Muscle layer of colon (tissue), 2 donors: ENCODE results near the gene PANK2.
"Not testable (repeated sequence)": the region's sequence is repeated elsewhere in the genome, so short reads cannot be mapped to it uniquely, and the experiment has no call there.

Experiments used
- H3K27ac ChIP-seq: one replicate; pipeline ENCODE4 v1.7.0; 2013; ENCODE audit warnings: low read depth, mild to moderate bottlenecking, low read length, moderate library complexity
- H3K27me3 ChIP-seq, 2 donors: one replicate each; pipeline ENCODE4 v1.7.0; 2013; ENCODE audit warnings: low read length in 2 of 2, mild to moderate bottlenecking in 2 of 2; ENCODE audit not compliant: insufficient read depth in 2 of 2, control insufficient read depth in 1 of 2
- H3K36me3 ChIP-seq: one replicate; pipeline ENCODE4 v1.7.0; 2013; ENCODE audit warnings: mild to moderate bottlenecking, low read length; ENCODE audit not compliant: insufficient read depth
- H3K4me1 ChIP-seq: one replicate; pipeline ENCODE4 v1.7.0; 2013; ENCODE audit warnings: mild to moderate bottlenecking, low read length; ENCODE audit not compliant: insufficient read depth
- H3K4me3 ChIP-seq, 2 donors: one replicate each; pipeline ENCODE4 v1.7.0; 2013; ENCODE audit warnings: low read length in 2 of 2, low read depth in 1 of 2, mild to moderate bottlenecking in 1 of 2, moderate library complexity in 1 of 2
- H3K9ac ChIP-seq: one replicate; pipeline ENCODE4 v1.7.0; 2013; ENCODE audit warnings: low read length
- H3K9me3 ChIP-seq: one replicate; pipeline ENCODE4 v1.7.0; 2013; ENCODE audit warnings: mild to moderate bottlenecking, low read length
- donor health status: abdominal sarcoma.
- donor health status: Adenocarcinoma of cecum.

PANK2 gene

GRCh38 chr20:3873507-3873906, 15.7 kb upstream of the PANK2 start:
- Histone ChIP-seq H3K27me3 (no peaks in the 10 kb centered on the region), H3K36me3 (peaks cover 17% of the 10 kb centered on the region), H3K9ac (no peak overlapping the region), H3K4me3 (no peak overlapping the region), H3K4me1 (peaks cover 5% of the 10 kb centered on the region), H3K9me3 (no peaks in the 10 kb centered on the region), H3K27ac (no peak overlapping the region)

GRCh38 chr20:3874194-3874844, 14.9 kb upstream of the PANK2 start:
- Histone ChIP-seq H3K36me3 (peaks cover 17% of the 10 kb centered on the region), H3K9me3 (no peaks in the 10 kb centered on the region), H3K4me3 (no peak overlapping the region), H3K27me3 (no peaks in the 10 kb centered on the region), H3K9ac (no peak overlapping the region), H3K27ac (no peak overlapping the region), H3K4me1 (peaks cover 5% of the 10 kb centered on the region)

GRCh38 chr20:3875378-3875974, 13.7 kb upstream of the PANK2 start:
- Histone ChIP-seq H3K4me1 (peaks cover 5% of the 10 kb centered on the region), H3K9me3 (no peaks in the 10 kb centered on the region), H3K27ac (no peak overlapping the region), H3K27me3 (no peaks in the 10 kb centered on the region), H3K4me3 (no peak overlapping the region), H3K36me3 (peaks cover 17% of the 10 kb centered on the region), H3K9ac (no peak overlapping the region)

DNA sequence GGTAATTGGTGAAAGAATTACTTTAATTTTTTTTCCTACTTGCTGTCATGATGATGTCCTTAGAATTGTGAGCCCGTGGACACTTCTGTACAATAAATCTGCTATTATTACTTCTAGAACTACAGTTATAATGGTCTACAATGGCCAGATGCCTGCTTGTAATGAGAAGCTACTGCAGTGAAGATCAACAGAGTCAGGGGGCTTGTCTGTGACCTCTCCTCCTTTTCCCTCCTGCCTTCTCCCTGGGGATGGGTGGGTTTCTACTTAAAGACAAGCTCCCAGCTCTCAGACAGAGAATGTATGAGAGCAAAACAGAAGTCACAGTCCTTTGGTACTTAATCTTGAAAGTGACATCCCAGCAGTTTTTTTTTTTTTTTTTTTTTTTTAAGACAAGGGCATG, 13.2 kb upstream of the PANK2 start:
- Histone ChIP-seq H3K9me3 (no peaks in the 10 kb centered on the region), H3K27me3 (no peaks in the 10 kb centered on the region), H3K27ac (no peak overlapping the region), H3K4me3 (no peak overlapping the region), H3K4me1 (peaks cover 5% of the 10 kb centered on the region), H3K9ac (no peak overlapping the region), H3K36me3 (peaks cover 17% of the 10 kb centered on the region)

DNA sequence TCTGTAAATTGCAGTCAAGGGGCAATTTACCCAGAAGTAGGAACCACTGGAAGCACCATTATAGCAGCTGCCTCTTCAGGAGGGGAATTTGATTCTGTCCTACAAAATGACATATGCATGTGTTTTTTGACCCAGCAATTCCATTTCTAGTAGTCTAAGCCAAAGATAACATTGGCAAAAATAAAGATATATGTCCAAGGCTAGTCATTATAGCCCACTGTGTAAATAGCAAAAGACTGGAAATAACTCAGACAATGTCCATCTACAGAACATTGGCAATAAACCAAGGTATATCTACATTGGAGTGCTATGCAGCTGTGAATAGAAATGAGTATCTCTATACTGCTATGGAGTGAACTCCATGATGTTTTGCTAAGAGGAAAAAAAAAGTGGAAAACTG, 12.5 kb upstream of the PANK2 start:
- peaks cover 3% of the 10 kb centered on the region for H3K4me1 ChIP-seq
- no peaks in the 10 kb centered on the region for H3K27me3 ChIP-seq
- peaks cover 13% of the 10 kb centered on the region for H3K36me3 ChIP-seq
- H3K4me3 ChIP-seq: no peak overlapping the region
- no peak overlapping the region for H3K27ac ChIP-seq
- H3K9me3 ChIP-seq: no peaks in the 10 kb centered on the region
- no peak overlapping the region for H3K9ac ChIP-seq

DNA sequence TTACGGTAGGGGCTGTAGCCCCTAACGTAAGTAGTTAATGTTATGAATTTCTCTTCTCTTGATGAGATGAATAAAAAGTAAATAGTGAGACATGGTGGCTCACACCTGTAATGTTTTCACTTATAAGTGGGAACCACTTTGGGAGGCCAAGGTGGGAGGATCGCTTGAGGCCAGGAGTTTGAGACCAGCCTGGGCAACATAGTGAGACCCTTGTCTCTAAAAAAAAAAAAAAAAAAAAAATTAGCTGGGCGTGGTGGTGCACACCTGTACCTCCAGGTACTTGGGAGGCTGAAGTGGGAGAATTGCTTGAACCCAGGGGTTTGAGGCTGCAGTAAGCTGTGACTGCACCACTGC, 10.3 kb upstream of the PANK2 start:
- H3K4me3 ChIP-seq, H3K27me3 ChIP-seq, H3K4me1 ChIP-seq, H3K9me3 ChIP-seq, H3K9ac ChIP-seq, H3K27ac ChIP-seq, H3K36me3 ChIP-seq: not testable (repeated sequence)

GRCh38 chr20:3885715-3886114, 3.5 kb upstream of the PANK2 start:
- Histone ChIP-seq H3K4me1 (peaks cover 8% of the 10 kb centered on the region), H3K27ac (no peak overlapping the region), H3K9ac (no peak overlapping the region), H3K36me3 (no peaks in the 10 kb centered on the region), H3K27me3 (no peaks in the 10 kb centered on the region), H3K9me3 (no peaks in the 10 kb centered on the region), H3K4me3 (no peak overlapping the region)

- Histone ChIP-seq H3K4me3 (peak overlapping the region; percentile 75 to 98), H3K9me3 (no peaks in the 10 kb centered on the region), H3K4me1 (peaks cover 28% of the 10 kb centered on the region), H3K36me3 (no peaks in the 10 kb centered on the region), H3K27ac (peak overlapping the region; percentile 90), H3K27me3 (no peaks in the 10 kb centered on the region), H3K9ac (peak overlapping the region; percentile 74)
Observed at GRCh38 chr20:3887876-3888620, 1.1 kb upstream of the PANK2 start.

DNA sequence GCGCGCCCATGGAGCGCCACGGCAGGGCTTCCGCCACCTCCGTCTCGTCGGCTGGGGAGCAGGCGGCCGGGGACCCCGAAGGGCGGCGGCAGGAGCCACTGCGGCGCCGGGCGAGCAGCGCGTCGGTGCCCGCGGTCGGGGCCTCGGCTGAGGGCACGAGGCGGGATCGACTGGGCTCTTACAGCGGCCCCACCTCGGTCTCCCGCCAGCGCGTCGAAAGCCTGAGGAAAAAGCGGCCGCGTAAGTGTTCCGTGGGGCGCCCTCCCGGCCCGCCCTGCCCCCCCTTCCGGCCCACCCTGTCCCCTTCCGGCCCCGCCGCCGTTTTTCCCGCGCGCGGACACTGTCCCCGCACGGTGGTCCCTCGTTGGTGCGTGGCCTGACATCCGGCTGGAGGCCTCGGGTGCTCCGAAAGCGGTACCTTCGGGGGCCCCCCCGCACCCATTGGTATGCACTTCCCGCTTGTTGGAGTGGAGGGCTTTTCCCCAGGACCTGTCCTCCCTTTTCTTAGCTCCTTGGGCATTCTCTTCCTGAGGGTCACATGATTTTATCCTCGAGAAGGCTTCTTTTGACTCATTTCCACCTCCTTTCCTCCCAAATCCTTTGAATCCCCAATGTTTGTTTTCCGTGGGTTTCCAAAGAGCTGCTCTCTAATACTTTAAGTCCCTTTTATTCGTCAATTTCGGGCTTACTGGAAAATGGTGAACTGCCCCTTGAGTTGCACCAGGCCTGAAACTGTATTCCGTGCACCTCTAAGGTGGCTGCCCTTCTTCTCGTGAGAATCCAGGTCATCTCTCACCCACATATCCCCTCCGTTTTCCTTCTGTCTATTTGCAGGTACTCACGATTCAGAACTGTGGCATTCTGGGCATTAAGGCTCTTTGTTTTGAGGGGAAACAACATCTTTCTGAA, 556 bp downstream of the PANK2 start:
- Histone ChIP-seq H3K9ac (peak overlapping the region; percentile 95), H3K36me3 (no peaks in the 10 kb centered on the region), H3K9me3 (no peaks in the 10 kb centered on the region), H3K4me3 (peak overlapping the region; percentile 73 to 98), H3K4me1 (peaks cover 37% of the 10 kb centered on the region), H3K27me3 (no peaks in the 10 kb centered on the region), H3K27ac (peak overlapping the region; percentile 90)

- Histone ChIP-seq H3K36me3 (no peaks in the 10 kb centered on the region), H3K9me3 (no peaks in the 10 kb centered on the region), H3K9ac (peak overlapping the region; percentile 95), H3K27me3 (no peaks in the 10 kb centered on the region), H3K4me3 (peak overlapping the region; percentile 73 to 98), H3K4me1 (peaks cover 37% of the 10 kb centered on the region), H3K27ac (peak overlapping the region; percentile 90)
Observed at GRCh38 chr20:3890398-3890751, 1.2 kb downstream of the PANK2 start.
